H1 (cell line): ENCODE data around the gene RNF220. TPM values are rescaled to one million over a fixed set of nuclear protein-coding genes. Genes with fewer than 3 reads are reported as not detected.

Experiments
- BACH1 ChIP-seq: IDR thresholded peaks from 2 replicates; pipeline ENCODE4 v1.6.1; 2012; ENCODE audit warnings: low read length, improper control_type of control experiment
- JUND ChIP-seq: IDR thresholded peaks from 2 replicates; pipeline ENCODE4 v1.6.1; 2011; ENCODE audit warnings: mild to moderate bottlenecking, improper control_type of control experiment, low read length
- NANOG ChIP-seq: IDR thresholded peaks from 2 replicates; pipeline ENCODE4 v1.6.1; 2011; ENCODE audit warnings: low read length, low read depth, mild to moderate bottlenecking, inconsistent platforms; ENCODE audit not compliant: insufficient read depth, poor library complexity, severe bottlenecking
- PHF8 ChIP-seq: fragments of 200-600 bp; sonication (generic); conservative IDR thresholded peaks from 2 replicates; pipeline ENCODE4 v1.7.1; 2012; ENCODE audit warnings: low read depth, mild to moderate bottlenecking, inconsistent platforms, low read length, moderate library complexity
- POLR2AphosphoS5 ChIP-seq: IDR thresholded peaks from 2 replicates; pipeline ENCODE4 v1.6.1; 2011; ENCODE audit warnings: low read depth, low read length
- SIRT6 ChIP-seq: IDR thresholded peaks from one replicate; pipeline ENCODE4 v1.7.1; 2012; ENCODE audit warnings: low read length, inconsistent platforms
- SP2 ChIP-seq: IDR thresholded peaks from 2 replicates; pipeline ENCODE4 v1.6.1; 2012; ENCODE audit warnings: mild to moderate bottlenecking, low read length, inconsistent platforms
- SUZ12 ChIP-seq: fragments of 200-600 bp; sonication (generic); IDR thresholded peaks from 2 replicates; pipeline ENCODE4 v1.6.1; 2012; ENCODE audit warnings: mild to moderate bottlenecking, inconsistent platforms, low read length, moderate library complexity, mixed read lengths
- polyA plus RNA-seq, 7 experiments: library from polyadenylated mRNA; depleted of rRNA in 3 of 7; stranded (reverse) in 5 of 7; unstranded in 2 of 7; fragments of >200 nt in 5 of 7; fragments of 200-250 nt in 2 of 7; gene quantifications; 1 replicate in 5 of 7; 2 replicates in 1 of 7; 4 replicates in 1 of 7; pipeline versions ENCODE4 v1.2.1 to v1.2.3, GENCODE V29; 2011 to 2013; ENCODE audit warnings: missing spikeins in 2 of 7, mixed read lengths in 2 of 7
- total RNA-seq: library from RNA; stranded (reverse); fragmentation: NEBNext Ultra II Directional; extraction: Animal tissue kit (Norgen Biotek cat#: 25700); gene quantifications from 2 replicates; pipeline ENCODE4 v1.2.1, GENCODE V29; 2021
- TF ChIP-seq, protein P1 (sequence below): fragments of 300-600 bp; sonication (generic); IDR thresholded peaks from 2 replicates; pipeline ENCODE4 v1.7.1; 2012; ENCODE audit warnings: low read length, moderate library complexity, mild to moderate bottlenecking, inconsistent platforms; ENCODE audit not compliant: insufficient replicate concordance

RNF220 gene
- total and polyA plus RNA-seq, 2 of the 8 experiments (the other 6 are each of a cell fraction or from before 2014, with no cell fraction given): 123 to 160 TPM

DNA sequence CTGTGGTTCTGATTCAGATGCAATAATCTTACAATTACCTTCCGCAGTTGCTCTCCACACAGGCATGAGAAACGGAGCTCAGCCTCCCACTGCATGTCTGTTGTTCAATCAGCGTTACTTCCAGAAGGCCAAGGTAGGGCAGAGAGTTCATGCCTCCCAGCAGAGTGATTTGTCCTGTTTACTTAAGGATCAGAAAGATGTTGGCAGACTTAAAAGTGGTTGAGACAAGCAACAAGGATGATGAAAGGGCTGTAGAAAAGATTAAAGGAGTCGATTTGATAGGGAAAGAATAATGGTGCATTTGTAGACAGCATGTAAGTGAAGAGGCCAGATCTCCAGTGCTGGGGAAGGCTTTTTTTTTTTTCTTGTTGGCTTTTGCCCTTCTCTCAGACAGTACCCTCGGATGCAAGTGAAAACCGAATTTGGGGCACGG is 296.1 kb downstream of the RNF220 start (continued):
- TF ChIP-seq, protein P1, sequence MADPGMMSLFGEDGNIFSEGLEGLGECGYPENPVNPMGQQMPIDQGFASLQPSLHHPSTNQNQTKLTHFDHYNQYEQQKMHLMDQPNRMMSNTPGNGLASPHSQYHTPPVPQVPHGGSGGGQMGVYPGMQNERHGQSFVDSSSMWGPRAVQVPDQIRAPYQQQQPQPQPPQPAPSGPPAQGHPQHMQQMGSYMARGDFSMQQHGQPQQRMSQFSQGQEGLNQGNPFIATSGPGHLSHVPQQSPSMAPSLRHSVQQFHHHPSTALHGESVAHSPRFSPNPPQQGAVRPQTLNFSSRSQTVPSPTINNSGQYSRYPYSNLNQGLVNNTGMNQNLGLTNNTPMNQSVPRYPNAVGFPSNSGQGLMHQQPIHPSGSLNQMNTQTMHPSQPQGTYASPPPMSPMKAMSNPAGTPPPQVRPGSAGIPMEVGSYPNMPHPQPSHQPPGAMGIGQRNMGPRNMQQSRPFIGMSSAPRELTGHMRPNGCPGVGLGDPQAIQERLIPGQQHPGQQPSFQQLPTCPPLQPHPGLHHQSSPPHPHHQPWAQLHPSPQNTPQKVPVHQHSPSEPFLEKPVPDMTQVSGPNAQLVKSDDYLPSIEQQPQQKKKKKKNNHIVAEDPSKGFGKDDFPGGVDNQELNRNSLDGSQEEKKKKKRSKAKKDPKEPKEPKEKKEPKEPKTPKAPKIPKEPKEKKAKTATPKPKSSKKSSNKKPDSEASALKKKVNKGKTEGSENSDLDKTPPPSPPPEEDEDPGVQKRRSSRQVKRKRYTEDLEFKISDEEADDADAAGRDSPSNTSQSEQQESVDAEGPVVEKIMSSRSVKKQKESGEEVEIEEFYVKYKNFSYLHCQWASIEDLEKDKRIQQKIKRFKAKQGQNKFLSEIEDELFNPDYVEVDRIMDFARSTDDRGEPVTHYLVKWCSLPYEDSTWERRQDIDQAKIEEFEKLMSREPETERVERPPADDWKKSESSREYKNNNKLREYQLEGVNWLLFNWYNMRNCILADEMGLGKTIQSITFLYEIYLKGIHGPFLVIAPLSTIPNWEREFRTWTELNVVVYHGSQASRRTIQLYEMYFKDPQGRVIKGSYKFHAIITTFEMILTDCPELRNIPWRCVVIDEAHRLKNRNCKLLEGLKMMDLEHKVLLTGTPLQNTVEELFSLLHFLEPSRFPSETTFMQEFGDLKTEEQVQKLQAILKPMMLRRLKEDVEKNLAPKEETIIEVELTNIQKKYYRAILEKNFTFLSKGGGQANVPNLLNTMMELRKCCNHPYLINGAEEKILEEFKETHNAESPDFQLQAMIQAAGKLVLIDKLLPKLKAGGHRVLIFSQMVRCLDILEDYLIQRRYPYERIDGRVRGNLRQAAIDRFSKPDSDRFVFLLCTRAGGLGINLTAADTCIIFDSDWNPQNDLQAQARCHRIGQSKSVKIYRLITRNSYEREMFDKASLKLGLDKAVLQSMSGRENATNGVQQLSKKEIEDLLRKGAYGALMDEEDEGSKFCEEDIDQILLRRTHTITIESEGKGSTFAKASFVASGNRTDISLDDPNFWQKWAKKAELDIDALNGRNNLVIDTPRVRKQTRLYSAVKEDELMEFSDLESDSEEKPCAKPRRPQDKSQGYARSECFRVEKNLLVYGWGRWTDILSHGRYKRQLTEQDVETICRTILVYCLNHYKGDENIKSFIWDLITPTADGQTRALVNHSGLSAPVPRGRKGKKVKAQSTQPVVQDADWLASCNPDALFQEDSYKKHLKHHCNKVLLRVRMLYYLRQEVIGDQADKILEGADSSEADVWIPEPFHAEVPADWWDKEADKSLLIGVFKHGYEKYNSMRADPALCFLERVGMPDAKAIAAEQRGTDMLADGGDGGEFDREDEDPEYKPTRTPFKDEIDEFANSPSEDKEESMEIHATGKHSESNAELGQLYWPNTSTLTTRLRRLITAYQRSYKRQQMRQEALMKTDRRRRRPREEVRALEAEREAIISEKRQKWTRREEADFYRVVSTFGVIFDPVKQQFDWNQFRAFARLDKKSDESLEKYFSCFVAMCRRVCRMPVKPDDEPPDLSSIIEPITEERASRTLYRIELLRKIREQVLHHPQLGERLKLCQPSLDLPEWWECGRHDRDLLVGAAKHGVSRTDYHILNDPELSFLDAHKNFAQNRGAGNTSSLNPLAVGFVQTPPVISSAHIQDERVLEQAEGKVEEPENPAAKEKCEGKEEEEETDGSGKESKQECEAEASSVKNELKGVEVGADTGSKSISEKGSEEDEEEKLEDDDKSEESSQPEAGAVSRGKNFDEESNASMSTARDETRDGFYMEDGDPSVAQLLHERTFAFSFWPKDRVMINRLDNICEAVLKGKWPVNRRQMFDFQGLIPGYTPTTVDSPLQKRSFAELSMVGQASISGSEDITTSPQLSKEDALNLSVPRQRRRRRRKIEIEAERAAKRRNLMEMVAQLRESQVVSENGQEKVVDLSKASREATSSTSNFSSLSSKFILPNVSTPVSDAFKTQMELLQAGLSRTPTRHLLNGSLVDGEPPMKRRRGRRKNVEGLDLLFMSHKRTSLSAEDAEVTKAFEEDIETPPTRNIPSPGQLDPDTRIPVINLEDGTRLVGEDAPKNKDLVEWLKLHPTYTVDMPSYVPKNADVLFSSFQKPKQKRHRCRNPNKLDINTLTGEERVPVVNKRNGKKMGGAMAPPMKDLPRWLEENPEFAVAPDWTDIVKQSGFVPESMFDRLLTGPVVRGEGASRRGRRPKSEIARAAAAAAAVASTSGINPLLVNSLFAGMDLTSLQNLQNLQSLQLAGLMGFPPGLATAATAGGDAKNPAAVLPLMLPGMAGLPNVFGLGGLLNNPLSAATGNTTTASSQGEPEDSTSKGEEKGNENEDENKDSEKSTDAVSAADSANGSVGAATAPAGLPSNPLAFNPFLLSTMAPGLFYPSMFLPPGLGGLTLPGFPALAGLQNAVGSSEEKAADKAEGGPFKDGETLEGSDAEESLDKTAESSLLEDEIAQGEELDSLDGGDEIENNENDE: no peak
- TF ChIP-seq POLR2AphosphoS5 (no peak), BACH1 (no peak), SUZ12 (no peak), SP2 (no peak), SIRT6 (no peak), JUND (no peak), PHF8 (no peak), NANOG (no peak)
- TF ChIP-seq, all 59 proteins: peak for 0
